ENCODE results near the gene KCNC2.
A peak's percentile ranks its signal among the peaks of the same experiment; 100 is the strongest.

The KCNC2 gene

DNA sequence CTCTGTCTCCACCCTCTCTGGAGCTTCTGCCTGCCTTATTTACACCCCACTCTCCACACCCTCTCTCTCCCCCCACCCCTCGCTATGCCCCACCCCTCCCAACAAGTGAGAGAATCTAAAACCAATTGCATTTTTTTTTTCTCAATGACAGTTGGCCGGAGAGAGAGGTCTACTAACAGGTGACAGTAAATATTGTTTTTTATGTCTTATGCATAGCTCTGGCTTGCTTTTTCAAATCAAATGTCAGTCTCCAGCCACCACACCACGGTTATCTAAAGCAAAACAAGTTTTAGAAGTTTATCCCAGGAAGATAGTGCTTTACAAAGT, at the start of gene KCNC2:
KCNC2 (minus strand) TSS at position 28 of the 327 bp plus-strand sequence.
- H3K4me3 ChIP-seq (ENCODE audit: low read depth, low read length), result peak within 1 kb of the TSS; percentile 27
- no peak for DNase-seq
- H3K27me3 ChIP-seq (replicated peaks), result peaks cover 25% of the 10 kb centered on the region
- H3K36me3 ChIP-seq (replicated peaks), result no peaks in the 10 kb centered on the region
- TF ChIP-seq, protein P1, sequence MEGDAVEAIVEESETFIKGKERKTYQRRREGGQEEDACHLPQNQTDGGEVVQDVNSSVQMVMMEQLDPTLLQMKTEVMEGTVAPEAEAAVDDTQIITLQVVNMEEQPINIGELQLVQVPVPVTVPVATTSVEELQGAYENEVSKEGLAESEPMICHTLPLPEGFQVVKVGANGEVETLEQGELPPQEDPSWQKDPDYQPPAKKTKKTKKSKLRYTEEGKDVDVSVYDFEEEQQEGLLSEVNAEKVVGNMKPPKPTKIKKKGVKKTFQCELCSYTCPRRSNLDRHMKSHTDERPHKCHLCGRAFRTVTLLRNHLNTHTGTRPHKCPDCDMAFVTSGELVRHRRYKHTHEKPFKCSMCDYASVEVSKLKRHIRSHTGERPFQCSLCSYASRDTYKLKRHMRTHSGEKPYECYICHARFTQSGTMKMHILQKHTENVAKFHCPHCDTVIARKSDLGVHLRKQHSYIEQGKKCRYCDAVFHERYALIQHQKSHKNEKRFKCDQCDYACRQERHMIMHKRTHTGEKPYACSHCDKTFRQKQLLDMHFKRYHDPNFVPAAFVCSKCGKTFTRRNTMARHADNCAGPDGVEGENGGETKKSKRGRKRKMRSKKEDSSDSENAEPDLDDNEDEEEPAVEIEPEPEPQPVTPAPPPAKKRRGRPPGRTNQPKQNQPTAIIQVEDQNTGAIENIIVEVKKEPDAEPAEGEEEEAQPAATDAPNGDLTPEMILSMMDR (IDR thresholded peaks at IDR 0.05; ENCODE audit: low read depth, low read length, missing control alignments), result no peak
- H3K27ac ChIP-seq, result no peak within 1 kb of the TSS
- in situ Hi-C loops (cut with HindIII; ENCODE audit: low pct_ligation_motif_present, low sequenced_read_pairs), result no loop called here

DNA sequence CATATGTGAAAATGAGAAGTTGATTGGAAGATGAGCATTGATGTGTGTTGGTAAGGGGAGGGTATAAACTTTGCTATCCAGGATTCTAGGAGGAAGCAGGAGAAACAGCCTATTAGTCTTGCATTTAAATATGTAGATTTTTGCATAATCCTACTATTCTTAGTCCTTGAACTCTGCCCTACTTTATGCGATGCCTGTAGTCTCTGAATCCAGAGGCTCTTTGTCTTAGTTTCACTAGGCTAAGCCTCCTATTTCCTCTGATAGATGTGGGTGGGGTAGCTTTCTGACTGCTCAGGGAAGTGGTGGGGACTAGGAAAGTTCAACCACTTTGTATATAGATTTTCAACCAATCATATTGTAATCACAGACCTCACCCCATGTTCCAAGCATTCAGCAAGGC, 49.5 kb upstream of the KCNC2 start:
- no peaks in the 10 kb centered on the region for H3K27me3 ChIP-seq (replicated peaks)
- in situ Hi-C loops (cut with HindIII; ENCODE audit: low pct_ligation_motif_present, low sequenced_read_pairs), result no loop called here
- no peaks in the 10 kb centered on the region for H3K36me3 ChIP-seq (replicated peaks)
- no peak overlapping the region for H3K27ac ChIP-seq
- H3K4me3 ChIP-seq (ENCODE audit: low read depth, low read length), result no peak overlapping the region
- TF ChIP-seq, protein P1 (IDR thresholded peaks at IDR 0.05; ENCODE audit: low read depth, low read length, missing control alignments), result no peak
- no peak for DNase-seq

DNA sequence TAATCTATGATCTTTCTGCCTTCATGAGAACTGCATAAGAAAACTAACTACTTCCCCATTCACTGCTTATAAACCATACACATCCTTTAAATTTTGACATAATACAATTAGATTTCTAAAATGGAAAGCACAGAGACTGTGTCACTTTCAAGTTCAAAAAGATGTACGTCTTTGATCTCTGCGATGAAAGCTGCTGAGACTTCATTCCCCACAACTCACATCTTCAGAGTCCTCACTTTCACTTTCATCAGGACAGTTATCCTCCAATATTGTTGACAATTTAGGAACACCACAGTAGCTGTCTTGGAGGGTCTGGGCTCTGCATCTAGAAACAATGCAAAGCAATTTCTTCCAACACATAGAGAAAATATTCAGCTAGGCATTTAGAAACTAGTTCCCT, 47.9 kb upstream of the KCNC2 start:
- TF ChIP-seq, protein P1 (IDR thresholded peaks at IDR 0.05; ENCODE audit: low read depth, low read length, missing control alignments), result no peak
- Histone ChIP-seq H3K27ac (no peak overlapping the region), H3K36me3 (replicated peaks) (no peaks in the 10 kb centered on the region), H3K4me3 (ENCODE audit: low read depth, low read length) (no peak overlapping the region), H3K27me3 (replicated peaks) (no peaks in the 10 kb centered on the region)
- DNase-seq, result no peak
- in situ Hi-C loops (cut with HindIII; ENCODE audit: low pct_ligation_motif_present, low sequenced_read_pairs), result no loop called here

DNA sequence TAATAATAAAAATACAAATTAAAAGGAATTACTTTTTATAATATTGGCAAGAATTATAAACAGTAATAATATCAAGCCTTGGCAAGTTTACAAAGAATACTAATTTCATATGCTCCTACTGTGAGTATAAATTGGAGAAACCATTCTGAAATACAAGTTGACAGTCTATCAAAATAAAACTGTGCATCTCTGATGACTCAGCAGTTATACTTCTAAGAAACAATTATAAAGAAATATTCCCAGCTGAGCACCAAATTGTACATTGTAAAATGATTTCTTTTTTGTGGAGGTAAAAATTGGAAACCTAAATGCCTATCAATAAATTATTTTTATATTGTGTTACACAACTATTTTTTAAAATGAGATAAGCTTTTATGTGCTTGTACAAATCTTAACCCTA, 35.5 kb upstream of the KCNC2 start:
- in situ Hi-C loops (cut with HindIII; ENCODE audit: low pct_ligation_motif_present, low sequenced_read_pairs), result no loop called here
- no peak overlapping the region for H3K4me3 ChIP-seq (ENCODE audit: low read depth, low read length)
- H3K27me3 ChIP-seq (replicated peaks), result no peaks in the 10 kb centered on the region
- H3K36me3 ChIP-seq (replicated peaks), result no peaks in the 10 kb centered on the region
- no peak overlapping the region for H3K27ac ChIP-seq
- TF ChIP-seq, protein P1 (IDR thresholded peaks at IDR 0.05; ENCODE audit: low read depth, low read length, missing control alignments), result no peak
- no peak for DNase-seq

DNA sequence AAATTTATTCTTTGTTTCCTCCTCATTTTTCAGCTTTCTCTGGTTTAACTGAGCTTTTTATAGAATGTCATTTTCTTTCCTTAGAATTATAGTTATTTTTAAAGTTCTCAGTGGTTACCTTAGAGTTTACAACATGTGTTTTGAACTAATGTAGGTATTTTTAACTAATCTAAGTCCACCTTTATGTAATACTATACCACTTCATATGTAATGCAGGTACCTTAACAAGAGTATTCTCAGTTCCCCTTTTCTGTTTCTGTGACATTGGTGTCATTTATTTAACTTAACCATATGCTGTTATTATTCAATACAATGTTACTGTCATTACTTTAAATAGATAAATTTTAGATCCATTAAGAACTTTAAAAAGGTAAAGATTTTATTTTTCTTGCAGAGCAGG, 30.3 kb upstream of the KCNC2 start:
- TF ChIP-seq, protein P1 (IDR thresholded peaks at IDR 0.05; ENCODE audit: low read depth, low read length, missing control alignments), result no peak
- Histone ChIP-seq H3K36me3 (replicated peaks) (no peaks in the 10 kb centered on the region), H3K27ac (no peak overlapping the region), H3K4me3 (ENCODE audit: low read depth, low read length) (no peak overlapping the region), H3K27me3 (replicated peaks) (no peaks in the 10 kb centered on the region)
- in situ Hi-C loops (cut with HindIII; ENCODE audit: low pct_ligation_motif_present, low sequenced_read_pairs), result no loop called here
- DNase-seq, result no peak

DNA sequence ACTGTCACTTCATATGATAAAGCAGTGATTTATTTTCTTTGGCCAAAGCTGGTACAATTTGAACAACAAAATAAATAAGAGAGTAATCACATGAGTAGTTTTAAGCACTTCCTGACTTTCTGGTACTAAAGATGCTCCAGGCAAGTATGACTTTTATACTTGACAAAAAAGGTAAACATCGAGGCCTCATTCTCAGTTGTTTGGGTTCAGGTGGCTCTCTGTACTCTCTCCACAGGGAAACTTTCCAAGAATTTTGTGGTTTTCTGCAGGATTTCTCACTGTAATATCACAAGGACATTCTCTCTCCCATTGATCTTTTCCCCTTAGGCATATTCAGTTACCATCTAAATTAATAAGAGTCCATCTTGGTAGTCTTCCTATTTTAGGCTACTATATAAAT, 26.6 kb upstream of the KCNC2 start:
- H3K36me3 ChIP-seq (replicated peaks), result no peaks in the 10 kb centered on the region
- in situ Hi-C loops (cut with HindIII; ENCODE audit: low pct_ligation_motif_present, low sequenced_read_pairs), result no loop called here
- no peak for DNase-seq
- no peak overlapping the region for H3K4me3 ChIP-seq (ENCODE audit: low read depth, low read length)
- no peak overlapping the region for H3K27ac ChIP-seq
- no peaks in the 10 kb centered on the region for H3K27me3 ChIP-seq (replicated peaks)
- TF ChIP-seq, protein P1 (IDR thresholded peaks at IDR 0.05; ENCODE audit: low read depth, low read length, missing control alignments), result no peak

All from brain microvascular endothelial cell (primary cell).